KOPT-K1 (cell line): Measurements from ENCODE around the gene CNTNAP4.

Experiments
- H3K27ac ChIP-seq: fragments of 200-600 bp; sonication (generic); 2 replicates; pipeline ENCODE4 v1.5.1; 2016; ENCODE audit warnings: antibody characterized with exemption, mild to moderate bottlenecking, low read depth, low read length; ENCODE audit not compliant: poor library complexity, severe bottlenecking
- H3K36me3 ChIP-seq: fragments of 200-600 bp; sonication (generic); 2 replicates; pipeline ENCODE4 v1.5.1; 2017; ENCODE audit warnings: antibody characterized with exemption, mild to moderate bottlenecking, low read length, moderate library complexity; ENCODE audit not compliant: insufficient read depth
- H3K9me3 ChIP-seq: fragments of 200-600 bp; sonication (generic); 2 replicates; pipeline ENCODE4 v1.5.1; 2017; ENCODE audit warnings: antibody characterized with exemption, low read length, mild to moderate bottlenecking; ENCODE audit not compliant: insufficient read depth, poor library complexity, severe bottlenecking

Gene CNTNAP4

GRCh38 chr16:76421571-76421970, 144.4 kb downstream of the CNTNAP4 start:
- Histone ChIP-seq H3K36me3 (no peaks in the 10 kb centered on the region), H3K9me3 (no peaks in the 10 kb centered on the region), H3K27ac (no peak overlapping the region)

GRCh38 chr16:76428858-76429257, 151.7 kb downstream of the CNTNAP4 start:
- no peaks in the 10 kb centered on the region for H3K9me3 ChIP-seq
- no peaks in the 10 kb centered on the region for H3K36me3 ChIP-seq
- no peak overlapping the region for H3K27ac ChIP-seq

- Histone ChIP-seq H3K27ac (no peak overlapping the region), H3K36me3 (no peaks in the 10 kb centered on the region), H3K9me3 (no peaks in the 10 kb centered on the region)
Observed at GRCh38 chr16:76441391-76441790, 164.2 kb downstream of the CNTNAP4 start.

GRCh38 chr16:76441876-76442275, 164.7 kb downstream of the CNTNAP4 start:
- no peaks in the 10 kb centered on the region for H3K36me3 ChIP-seq
- no peak overlapping the region for H3K27ac ChIP-seq
- no peaks in the 10 kb centered on the region for H3K9me3 ChIP-seq

- H3K9me3 ChIP-seq: no peaks in the 10 kb centered on the region
- H3K27ac ChIP-seq: no peak overlapping the region
- no peaks in the 10 kb centered on the region for H3K36me3 ChIP-seq
Observed at GRCh38 chr16:76443973-76444372, 166.8 kb downstream of the CNTNAP4 start.

- H3K27ac ChIP-seq: no peak overlapping the region
- no peaks in the 10 kb centered on the region for H3K36me3 ChIP-seq
- no peaks in the 10 kb centered on the region for H3K9me3 ChIP-seq
Observed at GRCh38 chr16:76444832-76445231, 167.6 kb downstream of the CNTNAP4 start.

- H3K9me3 ChIP-seq: no peaks in the 10 kb centered on the region
- H3K36me3 ChIP-seq: no peaks in the 10 kb centered on the region
- no peak overlapping the region for H3K27ac ChIP-seq
Observed at GRCh38 chr16:76445815-76446214, 168.6 kb downstream of the CNTNAP4 start.

- Histone ChIP-seq H3K9me3 (no peaks in the 10 kb centered on the region), H3K36me3 (no peaks in the 10 kb centered on the region), H3K27ac (no peak overlapping the region)
Observed at GRCh38 chr16:76446251-76446650, 169.1 kb downstream of the CNTNAP4 start.

- Histone ChIP-seq H3K9me3 (no peaks in the 10 kb centered on the region), H3K36me3 (no peaks in the 10 kb centered on the region), H3K27ac (no peak overlapping the region)
Observed at GRCh38 chr16:76450890-76451289, 173.7 kb downstream of the CNTNAP4 start.

GRCh38 chr16:76455257-76455656, 178.1 kb downstream of the CNTNAP4 start:
- Histone ChIP-seq H3K27ac (no peak overlapping the region), H3K9me3 (no peaks in the 10 kb centered on the region)

GRCh38 chr16:76456016-76456415, 178.8 kb downstream of the CNTNAP4 start:
- Histone ChIP-seq H3K27ac (no peak overlapping the region), H3K36me3 (no peaks in the 10 kb centered on the region), H3K9me3 (no peaks in the 10 kb centered on the region)

More at GRCh38 chr16:76455257-76455656, 178.1 kb downstream of the CNTNAP4 start:
- H3K36me3 ChIP-seq: no peaks in the 10 kb centered on the region

- Histone ChIP-seq H3K9me3 (no peaks in the 10 kb centered on the region), H3K36me3 (no peaks in the 10 kb centered on the region), H3K27ac (no peak overlapping the region)
Observed at GRCh38 chr16:76459111-76459510, 181.9 kb downstream of the CNTNAP4 start.

- Histone ChIP-seq H3K27ac (no peak overlapping the region), H3K36me3 (no peaks in the 10 kb centered on the region), H3K9me3 (no peaks in the 10 kb centered on the region)
Observed at GRCh38 chr16:76461836-76462235, 184.6 kb downstream of the CNTNAP4 start.

- Histone ChIP-seq H3K36me3 (no peaks in the 10 kb centered on the region), H3K27ac (no peak overlapping the region), H3K9me3 (no peaks in the 10 kb centered on the region)
Observed at GRCh38 chr16:76464955-76465620, 187.9 kb downstream of the CNTNAP4 start.

- Histone ChIP-seq H3K9me3 (no peaks in the 10 kb centered on the region), H3K36me3 (no peaks in the 10 kb centered on the region), H3K27ac (no peak overlapping the region)
Observed at GRCh38 chr16:76466871-76467270, 189.7 kb downstream of the CNTNAP4 start.

GRCh38 chr16:76474048-76474447, 196.8 kb downstream of the CNTNAP4 start:
- Histone ChIP-seq H3K9me3 (no peaks in the 10 kb centered on the region), H3K36me3 (no peaks in the 10 kb centered on the region)

More at GRCh38 chr16:76474048-76474447, 196.8 kb downstream of the CNTNAP4 start:
- no peak overlapping the region for H3K27ac ChIP-seq
